GM12874 (cell line): Measurements from ENCODE around the gene PCSK9.

Experiments used
- TF ChIP-seq, protein P1 (sequence below): IDR thresholded peaks from 2 replicates; pipeline ENCODE4 v1.5.1; 2011; ENCODE audit warnings: low read depth, mild to moderate bottlenecking, control low read depth, low read length, moderate library complexity; ENCODE audit not compliant: insufficient read depth

The PCSK9 gene

DNA sequence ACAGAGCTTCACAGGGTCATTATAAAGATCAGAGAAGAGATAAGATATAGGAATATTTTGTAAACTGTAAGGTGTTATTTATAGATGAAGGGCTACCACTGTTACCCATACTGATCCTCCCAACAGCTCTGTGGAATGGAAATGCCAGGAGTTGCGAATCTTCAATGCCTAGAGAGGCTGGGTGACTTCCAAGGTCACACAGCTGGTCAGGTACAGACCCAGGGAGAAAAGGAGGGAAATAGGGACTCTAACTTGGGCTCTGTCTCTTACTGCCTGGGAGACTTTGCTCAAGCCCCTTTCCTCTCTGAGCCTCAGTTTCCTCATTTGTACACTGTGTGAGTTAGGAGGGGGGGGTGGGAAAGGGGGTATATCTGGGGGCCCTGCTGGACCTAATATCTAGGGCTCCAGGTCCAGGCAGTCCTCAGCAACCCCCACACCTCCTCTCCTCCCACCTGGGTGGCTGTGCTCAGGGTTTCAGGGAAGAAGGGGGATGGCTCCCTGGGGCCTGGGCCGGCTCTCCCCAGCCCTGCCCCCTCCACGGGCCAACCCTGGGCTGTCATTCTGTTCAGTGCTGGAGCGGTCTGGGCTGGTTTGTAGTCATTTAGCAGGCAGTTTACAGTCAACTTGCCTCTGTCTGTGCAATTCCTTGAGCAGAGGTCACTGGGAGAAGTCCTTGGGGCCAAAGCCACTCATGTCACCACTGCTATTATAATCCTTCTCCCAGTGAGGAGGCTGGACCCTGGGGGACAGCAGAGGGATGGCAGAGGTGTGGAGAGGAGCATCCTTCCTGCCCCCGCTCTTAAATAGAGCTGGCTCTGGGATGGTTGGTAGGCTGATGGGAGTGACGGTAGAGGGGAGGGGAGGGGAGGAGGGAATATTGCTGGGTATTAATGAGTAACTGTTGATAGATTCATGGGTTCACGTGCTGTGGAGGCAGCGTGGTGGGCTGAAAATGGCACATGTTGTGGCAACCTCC lies 39.0 kb upstream of the PCSK9 start:
- TF ChIP-seq, protein P1, sequence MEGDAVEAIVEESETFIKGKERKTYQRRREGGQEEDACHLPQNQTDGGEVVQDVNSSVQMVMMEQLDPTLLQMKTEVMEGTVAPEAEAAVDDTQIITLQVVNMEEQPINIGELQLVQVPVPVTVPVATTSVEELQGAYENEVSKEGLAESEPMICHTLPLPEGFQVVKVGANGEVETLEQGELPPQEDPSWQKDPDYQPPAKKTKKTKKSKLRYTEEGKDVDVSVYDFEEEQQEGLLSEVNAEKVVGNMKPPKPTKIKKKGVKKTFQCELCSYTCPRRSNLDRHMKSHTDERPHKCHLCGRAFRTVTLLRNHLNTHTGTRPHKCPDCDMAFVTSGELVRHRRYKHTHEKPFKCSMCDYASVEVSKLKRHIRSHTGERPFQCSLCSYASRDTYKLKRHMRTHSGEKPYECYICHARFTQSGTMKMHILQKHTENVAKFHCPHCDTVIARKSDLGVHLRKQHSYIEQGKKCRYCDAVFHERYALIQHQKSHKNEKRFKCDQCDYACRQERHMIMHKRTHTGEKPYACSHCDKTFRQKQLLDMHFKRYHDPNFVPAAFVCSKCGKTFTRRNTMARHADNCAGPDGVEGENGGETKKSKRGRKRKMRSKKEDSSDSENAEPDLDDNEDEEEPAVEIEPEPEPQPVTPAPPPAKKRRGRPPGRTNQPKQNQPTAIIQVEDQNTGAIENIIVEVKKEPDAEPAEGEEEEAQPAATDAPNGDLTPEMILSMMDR, result no peak

DNA sequence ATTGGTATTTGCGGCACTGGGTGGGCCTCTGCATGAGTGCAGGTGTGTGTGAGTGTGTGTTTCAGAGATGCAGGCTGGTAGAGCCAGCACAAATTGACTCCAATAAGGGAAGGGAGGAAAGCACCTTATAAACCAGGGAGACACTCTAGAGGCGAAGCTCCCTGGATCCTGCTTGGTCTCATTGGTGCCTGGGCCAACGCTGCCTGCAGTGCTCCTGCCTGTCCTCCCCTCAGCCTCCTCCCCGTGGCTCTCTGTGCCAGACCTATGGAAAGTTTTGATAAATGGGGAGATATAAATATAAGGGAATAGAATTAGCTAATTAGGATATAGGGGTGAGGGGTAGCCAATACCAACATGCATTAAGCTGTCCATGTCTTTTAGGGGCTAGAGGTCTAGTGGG lies 38.0 kb upstream of the PCSK9 start:
- TF ChIP-seq, protein P1, result no peak

DNA sequence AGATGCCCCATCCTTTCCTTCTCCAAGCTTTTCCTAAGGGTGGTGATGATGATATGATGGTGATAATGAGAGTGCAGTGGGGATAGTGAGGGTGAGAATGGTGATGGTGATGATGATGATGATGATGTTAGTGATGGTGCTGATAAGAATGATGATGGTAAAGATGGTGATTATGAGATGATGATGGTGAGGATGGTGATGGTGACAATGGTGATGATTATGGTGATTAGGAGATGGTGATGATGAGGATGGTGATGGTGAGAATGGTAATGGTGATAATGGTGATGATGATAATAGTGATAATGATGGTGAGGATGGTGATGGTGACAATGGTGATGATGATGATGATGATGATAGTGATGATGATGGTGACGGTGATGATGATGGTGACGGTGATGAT lies 36.7 kb upstream of the PCSK9 start:
- TF ChIP-seq, protein P1, result no peak

DNA sequence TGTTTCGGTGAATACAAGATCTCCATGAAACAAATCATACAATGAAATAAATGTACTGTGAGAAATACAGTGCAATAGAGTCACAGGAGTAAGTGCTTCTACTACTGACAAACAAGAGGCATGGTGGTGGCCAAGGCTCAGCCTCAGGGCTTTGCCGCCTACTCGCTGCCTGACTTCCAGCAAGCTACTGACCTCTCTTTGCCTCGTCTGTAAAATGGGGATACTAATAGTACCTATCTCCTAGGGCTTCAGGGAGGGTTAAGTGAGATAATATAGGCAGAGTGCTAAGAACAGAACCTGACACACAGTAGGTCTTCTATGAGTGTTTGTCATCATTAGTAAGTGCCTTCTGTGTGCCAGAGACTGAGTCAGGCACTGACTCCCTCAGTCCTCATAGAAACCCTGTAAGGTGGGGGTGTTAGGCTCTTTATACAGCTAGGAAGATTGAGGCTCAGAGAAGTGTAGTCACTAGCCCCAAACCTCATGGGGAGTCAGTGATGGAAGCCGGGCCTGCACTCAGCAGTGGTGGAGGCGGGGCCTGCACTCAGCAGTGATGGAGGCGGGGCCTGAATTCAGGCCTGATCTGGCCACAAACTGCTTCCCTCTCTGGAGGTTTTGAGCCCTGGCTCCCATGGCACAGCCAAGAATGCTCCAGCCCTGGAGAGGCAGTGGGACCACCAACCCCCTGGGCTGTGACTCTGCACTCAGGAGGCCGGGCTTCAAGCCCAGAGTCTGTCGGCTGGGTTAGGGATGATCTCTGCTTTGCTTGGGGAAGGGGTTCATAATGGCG lies 33.8 kb upstream of the PCSK9 start:
- TF ChIP-seq, protein P1, result no peak

DNA sequence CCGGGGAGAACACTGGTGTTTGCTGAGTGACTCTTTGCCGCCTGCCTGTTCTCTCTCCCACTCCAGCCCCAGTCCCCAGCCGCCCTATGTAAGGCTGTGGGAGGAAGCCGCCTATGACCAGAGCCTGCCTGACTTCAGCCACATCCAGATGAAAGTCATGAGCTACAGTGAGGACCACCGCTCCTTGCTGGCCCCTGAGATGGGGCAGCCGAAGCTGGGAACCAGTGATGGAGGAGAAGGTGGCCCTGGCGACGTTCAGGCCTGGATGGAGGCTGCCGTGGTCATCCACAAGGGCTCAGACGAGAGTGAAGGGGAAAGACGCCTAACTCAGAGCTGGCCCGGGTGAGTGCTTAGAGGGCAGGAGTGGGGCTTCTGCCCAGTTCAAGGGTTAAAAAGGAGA lies 32.4 kb upstream of the PCSK9 start:
- TF ChIP-seq, protein P1, result no peak

DNA sequence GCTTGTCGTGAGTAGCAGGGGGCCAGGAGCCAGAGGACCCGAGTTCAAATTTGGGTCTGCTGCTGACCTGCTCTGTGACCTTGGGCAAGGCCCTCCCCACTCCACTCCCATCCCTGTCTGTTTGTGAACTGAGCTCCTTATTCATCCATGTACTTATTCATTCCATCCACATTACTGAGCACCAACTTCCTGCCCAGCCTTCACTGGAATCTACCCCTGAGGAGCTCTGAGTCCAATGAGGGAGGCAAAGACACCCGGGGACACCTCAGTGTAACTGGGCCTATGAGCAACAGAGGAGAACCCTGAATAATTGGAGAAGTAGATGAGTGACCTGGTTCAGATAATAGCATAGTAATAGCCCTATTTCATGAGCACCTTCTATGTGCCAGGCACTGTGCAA lies 31.7 kb upstream of the PCSK9 start:
- TF ChIP-seq, protein P1, result no peak

DNA sequence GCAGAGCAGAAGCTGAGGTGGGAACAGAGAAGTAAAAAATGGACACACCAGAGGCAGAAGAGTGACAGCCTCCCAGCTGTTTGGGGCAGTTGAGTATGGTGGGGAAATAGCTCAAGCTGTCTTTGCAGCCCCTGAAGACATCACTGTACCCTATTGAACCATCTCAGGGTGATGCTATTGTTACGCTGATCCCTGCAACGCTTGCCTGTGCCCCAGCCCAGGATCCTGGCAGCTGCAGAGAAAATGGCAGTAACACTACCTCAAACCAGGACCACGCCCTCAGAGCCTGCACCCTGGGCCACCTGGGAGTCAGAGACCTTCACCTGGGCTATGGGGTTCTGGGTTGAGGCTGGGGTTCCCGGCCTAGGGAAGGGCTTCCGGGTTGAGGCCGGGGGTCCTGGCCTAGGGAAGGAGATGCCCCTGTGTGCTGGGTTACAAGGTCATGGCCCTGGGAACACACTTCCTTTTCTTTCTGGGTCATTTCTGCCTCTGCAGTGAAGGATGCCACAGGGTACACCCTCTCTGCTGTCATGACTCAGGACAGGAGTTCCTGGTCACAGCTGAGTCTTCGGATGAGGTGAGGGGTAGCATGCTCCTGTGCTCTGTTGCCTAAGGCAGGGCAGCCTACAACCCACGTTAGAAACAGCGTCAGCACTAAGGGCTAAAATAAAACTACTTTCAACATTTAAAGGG lies 29.0 kb upstream of the PCSK9 start:
- TF ChIP-seq, protein P1, result no peak
